HCT116 (cell line): ENCODE data around the gene VRK1. TPM values are rescaled to one million over a fixed set of nuclear protein-coding genes. Genes with fewer than 3 reads are reported as not detected.

Experiments
- ATAC-seq: fragments of 200-7000 bp; cut with Tn5 transposase; 2 replicates; pipeline ENCODE4 v1.9.1; 2020; ENCODE audit warnings: mild to moderate bottlenecking, moderate library complexity
- BruUV-seq: library from RNA; stranded (reverse); fragments of 400-500 nt; replicated peaks from 2 replicates; lab custom pipeline; 2021; lab: Mats Ljungman, UMichigan
- CTCF ChIA-PET: fragments of 300-600 bp; sonication (Branson Sonifier 250); formaldehyde crosslinking; loops from one replicate; lab custom pipeline; 2021; ENCODE audit warnings: antibody characterized with exemption; lab: Charles Lee
- POLR2A ChIA-PET: fragments of 300-600, 350-600 bp; sonication (Branson Sonifier 250); formaldehyde crosslinking; loops from one replicate; lab custom pipeline; 2021; ENCODE audit warnings: antibody characterized with exemption; lab: Charles Lee
- RAD21 ChIA-PET, 2 experiments: fragments of 300-600 bp; sonication (Branson Sonifier 250); formaldehyde crosslinking; loops; one replicate each; lab custom pipeline; 2023; ENCODE audit warnings: low total read pairs in 2 of 2; ENCODE audit not compliant: uncharacterized antibody in 2 of 2, unreplicated experiment in 2 of 2, low non-redundant PET in 1 of 2; lab: Charles Lee
- DNase-seq: peaks from one replicate; pipeline ENCODE4 v3.0.0-alpha.2; 2010; ENCODE audit warnings: low read depth, low spot score
- H2AFZ ChIP-seq: fragments of 200-600 bp; shearing (Covaris generic), sonication (generic); 2 replicates; pipeline ENCODE4 v1.6.1; 2017; ENCODE audit warnings: low read depth, mixed run types, mixed read lengths, antibody characterized with exemption, low read length; ENCODE audit not compliant: poor library complexity, severe bottlenecking
- H3K27ac ChIP-seq: 2 replicates; pipeline ENCODE4 v1.5.1; 2012; ENCODE audit warnings: low read depth, low read length
- H3K27me3 ChIP-seq: fragments of 200-600 bp; sonication (generic); 2 replicates; pipeline ENCODE4 v1.6.1; 2016; ENCODE audit warnings: mixed run types, low read length, mixed read lengths; ENCODE audit not compliant: insufficient read depth
- H3K36me3 ChIP-seq, 2 experiments: fragments of 200-500 bp in 1 of 2; fragments of 200-600 bp in 1 of 2; sonication (Bioruptor generic) in 1 of 2; sonication (generic) in 1 of 2; 2 replicates each; pipeline versions ENCODE4 v1.5.1 to v1.6.1; 2014 to 2016; ENCODE audit warnings: low read length in 2 of 2, inconsistent platforms in 1 of 2, mixed read lengths in 1 of 2, mixed run types in 1 of 2; ENCODE audit not compliant: insufficient read depth in 2 of 2, control insufficient read depth in 1 of 2
- H3K4me1 ChIP-seq, 2 experiments: fragments of 200-600 bp in 1 of 2; sonication (generic) in 1 of 2; 2 replicates each; pipeline versions ENCODE4 v1.5.1 to v1.6.1; 2012 to 2017; ENCODE audit warnings: low read length in 2 of 2, inconsistent platforms in 1 of 2, mild to moderate bottlenecking in 1 of 2, mixed read lengths in 1 of 2, mixed run types in 1 of 2, moderate library complexity in 1 of 2; ENCODE audit not compliant: insufficient read depth in 2 of 2, control insufficient read depth in 1 of 2
- H3K4me2 ChIP-seq: fragments of 200-600 bp; sonication (generic); 2 replicates; pipeline ENCODE4 v1.6.1; 2017; ENCODE audit warnings: mixed run types, low read length, mixed read lengths
- H3K4me3 ChIP-seq, 2 experiments: fragments of 200-600 bp in 1 of 2; sonication (generic) in 1 of 2; replicated peaks in 1 of 2; 2 replicates each; pipeline ENCODE4 v1.5.1; 2011 to 2016; ENCODE audit warnings: low read length in 2 of 2, control low read depth in 1 of 2, low read depth in 1 of 2, mild to moderate bottlenecking in 1 of 2, mixed read lengths in 1 of 2, mixed run types in 1 of 2
- H3K79me2 ChIP-seq: fragments of 200-600 bp; sonication (generic); 2 replicates; pipeline ENCODE4 v1.6.1; 2017; ENCODE audit warnings: mild to moderate bottlenecking, mixed run types, low read length, moderate library complexity, mixed read lengths; ENCODE audit not compliant: insufficient read depth
- H3K9ac ChIP-seq: fragments of 200-600 bp; sonication (generic); 2 replicates; pipeline ENCODE4 v1.6.1; 2016; ENCODE audit warnings: low read length, mixed read lengths
- H3K9me2 ChIP-seq: fragments of 200-600 bp; sonication (generic), shearing (Covaris generic); 2 replicates; pipeline ENCODE4 v1.6.1; 2017; ENCODE audit warnings: mixed run types, mild to moderate bottlenecking, moderate library complexity; ENCODE audit not compliant: insufficient read depth
- H3K9me3 ChIP-seq, 2 experiments: fragments of 200-500 bp in 1 of 2; fragments of 200-600 bp in 1 of 2; sonication (Bioruptor generic) in 1 of 2; sonication (generic) in 1 of 2; 2 replicates each; pipeline ENCODE4 v1.6.1; 2014 to 2017; ENCODE audit warnings: low read length in 2 of 2, mixed read lengths in 2 of 2, inconsistent platforms in 1 of 2, low read depth in 1 of 2, mild to moderate bottlenecking in 1 of 2, mixed run types in 1 of 2, moderate library complexity in 1 of 2; ENCODE audit not compliant: control insufficient read depth in 1 of 2, insufficient read depth in 1 of 2
- H4K20me1 ChIP-seq: fragments of 200-600 bp; sonication (generic), shearing (Covaris generic); 2 replicates; pipeline ENCODE4 v1.6.1; 2017; ENCODE audit warnings: mixed run types, mild to moderate bottlenecking, moderate library complexity; ENCODE audit not compliant: insufficient read depth
- CBX3 ChIP-seq: IDR thresholded peaks from 2 replicates; pipeline ENCODE4 v1.6.1; 2012; ENCODE audit warnings: low read depth
- ELF1 ChIP-seq: IDR thresholded peaks from 2 replicates; pipeline ENCODE4 v1.6.1; 2012; ENCODE audit warnings: low read depth, borderline replicate concordance
- EZH2 ChIP-seq: fragments of 200-600 bp; sonication (generic); IDR thresholded peaks from 2 replicates; pipeline ENCODE4 v1.6.1; 2017; ENCODE audit warnings: antibody characterized with exemption, mixed run types
- FOSL1 ChIP-seq: IDR thresholded peaks from 2 replicates; pipeline ENCODE4 v1.6.1; 2012; ENCODE audit warnings: low read depth
- JUND ChIP-seq: IDR thresholded peaks from 2 replicates; pipeline ENCODE4 v1.6.1; 2012
- POLR2A ChIP-seq: IDR thresholded peaks from 2 replicates; pipeline ENCODE4 v1.7.0; 2011; ENCODE audit warnings: borderline replicate concordance; ENCODE audit not compliant: insufficient read depth, insufficient read length; ENCODE audit errors: extremely low read depth
- POLR2AphosphoS5 ChIP-seq: IDR thresholded peaks from 2 replicates; pipeline ENCODE4 v1.6.1; 2011; ENCODE audit warnings: mild to moderate bottlenecking, low read depth, low read length, moderate library complexity
- RAD21 ChIP-seq: IDR thresholded peaks from 2 replicates; pipeline ENCODE4 v1.6.1; 2012; ENCODE audit warnings: low read depth, mild to moderate bottlenecking
- SIN3A ChIP-seq: IDR thresholded peaks from 2 replicates; pipeline ENCODE4 v1.6.1; 2012; ENCODE audit warnings: low read depth
- SP1 ChIP-seq: IDR thresholded peaks from 2 replicates; pipeline ENCODE4 v1.6.1; 2012; ENCODE audit warnings: low read depth
- SRF ChIP-seq: IDR thresholded peaks from 2 replicates; pipeline ENCODE4 v1.6.1; 2012; ENCODE audit warnings: low read depth
- TCF7L2 ChIP-seq: IDR thresholded peaks from 2 replicates; pipeline ENCODE4 v1.7.0; 2011; ENCODE audit warnings: borderline replicate concordance, inconsistent platforms; ENCODE audit not compliant: insufficient read depth, insufficient read length; ENCODE audit errors: extremely low read depth
- YY1 ChIP-seq: IDR thresholded peaks from 2 replicates; pipeline ENCODE4 v1.6.1; 2011; ENCODE audit warnings: low read length, low read depth, moderate library complexity, mild to moderate bottlenecking; ENCODE audit not compliant: insufficient replicate concordance; ENCODE audit errors: extremely low read depth
- ZBTB33 ChIP-seq: IDR thresholded peaks from 2 replicates; pipeline ENCODE4 v1.6.1; 2011; ENCODE audit warnings: mild to moderate bottlenecking, low read length, moderate library complexity; ENCODE audit not compliant: insufficient replicate concordance; ENCODE audit errors: extremely low read depth
- ZNF274 ChIP-seq: fragments of 200-500 bp; sonication (Bioruptor generic); IDR thresholded peaks from 2 replicates; pipeline ENCODE4 v1.6.1; 2014; ENCODE audit warnings: mild to moderate bottlenecking, low read depth, low read length, inconsistent platforms
- intact Hi-C: fragments of 100-400 bp; cut with micrococcal nuclease; formaldehyde crosslinking; loops from 2 replicates; pipeline ENCODE4 v1.10.0; 2022
- total RNA-seq: library from RNA; stranded (reverse); gene quantifications from one replicate; pipeline ENCODE4 v1.2.1, GENCODE V29; 2021; ENCODE audit not compliant: unreplicated experiment
- TF ChIP-seq, protein P1 (sequence below): IDR thresholded peaks from 2 replicates; pipeline ENCODE4 v1.6.1; 2012; ENCODE audit warnings: low read depth
- TF ChIP-seq, protein P2 (sequence below), 3 experiments: fragments of 200-600 bp in 1 of 3; sonication (generic) in 1 of 3; IDR thresholded peaks in 2 of 3; conservative IDR thresholded peaks in 1 of 3; 2 replicates each; pipeline ENCODE4 v1.5.1; 2012 to 2017; ENCODE audit warnings: low read depth in 2 of 3, low read length in 2 of 3, antibody characterized with exemption in 1 of 3, borderline replicate concordance in 1 of 3, control low read depth in 1 of 3, mild to moderate bottlenecking in 1 of 3, mixed read lengths in 1 of 3, mixed run types in 1 of 3, moderate library complexity in 1 of 3; ENCODE audit not compliant: insufficient read depth in 1 of 3
- TF ChIP-seq, protein P3 (sequence below): IDR thresholded peaks from 2 replicates; pipeline ENCODE4 v1.6.1; 2012
- TF ChIP-seq, protein P4 (sequence below): IDR thresholded peaks from 2 replicates; pipeline ENCODE4 v1.6.1; 2012

The VRK1 gene
- total RNA-seq, 1 experiment from 2014 or later, result 51.4 TPM

DNA sequence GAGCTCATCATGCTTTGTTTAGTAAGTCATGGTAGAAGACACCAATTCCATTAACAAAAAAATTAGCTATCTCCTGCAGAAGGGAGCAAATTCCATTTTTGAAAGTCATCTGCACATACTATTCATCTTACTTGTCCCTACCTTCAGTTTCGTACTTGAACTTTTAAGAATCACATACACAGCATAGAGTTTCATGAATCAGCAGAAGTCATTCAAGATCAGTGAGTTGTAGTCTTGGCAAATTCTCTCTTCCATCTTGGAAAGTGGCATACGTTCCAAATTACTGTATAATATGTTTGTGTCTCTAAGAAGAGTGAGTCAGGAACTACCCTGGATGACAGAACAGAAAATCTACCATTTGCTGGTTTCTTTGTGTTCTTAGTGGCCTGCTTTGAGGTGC, 14.1 kb downstream of the VRK1 start:
- Histone ChIP-seq H3K36me3 (no peaks in the 10 kb centered on the region), H3K79me2 (peaks cover 99% of the 10 kb centered on the region), H3K9me2 (no peaks in the 10 kb centered on the region), H3K4me1 (no peaks in the 10 kb centered on the region), H3K27ac (no peak overlapping the region), H2AFZ (no peak overlapping the region), H3K4me3 (no peak overlapping the region), H3K9ac (no peak overlapping the region), H3K27me3 (no peaks in the 10 kb centered on the region), H3K9me3 (no peaks in the 10 kb centered on the region), H3K4me2 (no peak overlapping the region), H4K20me1 (peaks cover 36% of the 10 kb centered on the region)
- ChIA-PET POLR2A (no interaction called here), RAD21 (no interaction called here), CTCF (no interaction called here)
- TF ChIP-seq SRF (no peak), ZBTB33 (no peak), YY1 (no peak), RAD21 (no peak), ELF1 (no peak), FOSL1 (no peak), ZNF274 (no peak), CBX3 (no peak), SP1 (no peak), JUND (no peak), EZH2 (no peak), TCF7L2 (no peak), POLR2A (no peak), SIN3A (no peak), POLR2AphosphoS5 (no peak)
- TF ChIP-seq, protein P1, sequence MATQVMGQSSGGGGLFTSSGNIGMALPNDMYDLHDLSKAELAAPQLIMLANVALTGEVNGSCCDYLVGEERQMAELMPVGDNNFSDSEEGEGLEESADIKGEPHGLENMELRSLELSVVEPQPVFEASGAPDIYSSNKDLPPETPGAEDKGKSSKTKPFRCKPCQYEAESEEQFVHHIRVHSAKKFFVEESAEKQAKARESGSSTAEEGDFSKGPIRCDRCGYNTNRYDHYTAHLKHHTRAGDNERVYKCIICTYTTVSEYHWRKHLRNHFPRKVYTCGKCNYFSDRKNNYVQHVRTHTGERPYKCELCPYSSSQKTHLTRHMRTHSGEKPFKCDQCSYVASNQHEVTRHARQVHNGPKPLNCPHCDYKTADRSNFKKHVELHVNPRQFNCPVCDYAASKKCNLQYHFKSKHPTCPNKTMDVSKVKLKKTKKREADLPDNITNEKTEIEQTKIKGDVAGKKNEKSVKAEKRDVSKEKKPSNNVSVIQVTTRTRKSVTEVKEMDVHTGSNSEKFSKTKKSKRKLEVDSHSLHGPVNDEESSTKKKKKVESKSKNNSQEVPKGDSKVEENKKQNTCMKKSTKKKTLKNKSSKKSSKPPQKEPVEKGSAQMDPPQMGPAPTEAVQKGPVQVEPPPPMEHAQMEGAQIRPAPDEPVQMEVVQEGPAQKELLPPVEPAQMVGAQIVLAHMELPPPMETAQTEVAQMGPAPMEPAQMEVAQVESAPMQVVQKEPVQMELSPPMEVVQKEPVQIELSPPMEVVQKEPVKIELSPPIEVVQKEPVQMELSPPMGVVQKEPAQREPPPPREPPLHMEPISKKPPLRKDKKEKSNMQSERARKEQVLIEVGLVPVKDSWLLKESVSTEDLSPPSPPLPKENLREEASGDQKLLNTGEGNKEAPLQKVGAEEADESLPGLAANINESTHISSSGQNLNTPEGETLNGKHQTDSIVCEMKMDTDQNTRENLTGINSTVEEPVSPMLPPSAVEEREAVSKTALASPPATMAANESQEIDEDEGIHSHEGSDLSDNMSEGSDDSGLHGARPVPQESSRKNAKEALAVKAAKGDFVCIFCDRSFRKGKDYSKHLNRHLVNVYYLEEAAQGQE, result no peak
- TF ChIP-seq, protein P2, sequence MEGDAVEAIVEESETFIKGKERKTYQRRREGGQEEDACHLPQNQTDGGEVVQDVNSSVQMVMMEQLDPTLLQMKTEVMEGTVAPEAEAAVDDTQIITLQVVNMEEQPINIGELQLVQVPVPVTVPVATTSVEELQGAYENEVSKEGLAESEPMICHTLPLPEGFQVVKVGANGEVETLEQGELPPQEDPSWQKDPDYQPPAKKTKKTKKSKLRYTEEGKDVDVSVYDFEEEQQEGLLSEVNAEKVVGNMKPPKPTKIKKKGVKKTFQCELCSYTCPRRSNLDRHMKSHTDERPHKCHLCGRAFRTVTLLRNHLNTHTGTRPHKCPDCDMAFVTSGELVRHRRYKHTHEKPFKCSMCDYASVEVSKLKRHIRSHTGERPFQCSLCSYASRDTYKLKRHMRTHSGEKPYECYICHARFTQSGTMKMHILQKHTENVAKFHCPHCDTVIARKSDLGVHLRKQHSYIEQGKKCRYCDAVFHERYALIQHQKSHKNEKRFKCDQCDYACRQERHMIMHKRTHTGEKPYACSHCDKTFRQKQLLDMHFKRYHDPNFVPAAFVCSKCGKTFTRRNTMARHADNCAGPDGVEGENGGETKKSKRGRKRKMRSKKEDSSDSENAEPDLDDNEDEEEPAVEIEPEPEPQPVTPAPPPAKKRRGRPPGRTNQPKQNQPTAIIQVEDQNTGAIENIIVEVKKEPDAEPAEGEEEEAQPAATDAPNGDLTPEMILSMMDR (IDR thresholded peaks at IDR 0.05 in 2 of 3, conservative IDR thresholded peaks at IDR 0.05 in 1 of 3; ENCODE audit: borderline replicate concordance in 1 of 3, insufficient read depth in 1 of 3, low read depth in 2 of 3, low read length in 2 of 3), result no peak
- TF ChIP-seq, protein P3, sequence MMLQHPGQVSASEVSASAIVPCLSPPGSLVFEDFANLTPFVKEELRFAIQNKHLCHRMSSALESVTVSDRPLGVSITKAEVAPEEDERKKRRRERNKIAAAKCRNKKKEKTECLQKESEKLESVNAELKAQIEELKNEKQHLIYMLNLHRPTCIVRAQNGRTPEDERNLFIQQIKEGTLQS, result no peak
- TF ChIP-seq, protein P4, sequence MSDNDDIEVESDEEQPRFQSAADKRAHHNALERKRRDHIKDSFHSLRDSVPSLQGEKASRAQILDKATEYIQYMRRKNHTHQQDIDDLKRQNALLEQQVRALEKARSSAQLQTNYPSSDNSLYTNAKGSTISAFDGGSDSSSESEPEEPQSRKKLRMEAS, result no peak
- ATAC-seq, result no peak
- intact Hi-C loops, result no loop called here
- no peak for DNase-seq
- no TSS peak for BruUV-seq
